GM19455 (cell line): ENCODE results near the gene PCLO.
"Not testable (repeated sequence)": the region's sequence is repeated elsewhere in the genome, so short reads cannot be mapped to it uniquely, and the experiment has no call there.

ENCODE experiments used
- ATAC-seq: cut with Tn5 transposase; IDR thresholded peaks from one replicate; pipeline ENCODE4 v1.9.1; 2021; ENCODE audit not compliant: unreplicated experiment

Gene PCLO

DNA sequence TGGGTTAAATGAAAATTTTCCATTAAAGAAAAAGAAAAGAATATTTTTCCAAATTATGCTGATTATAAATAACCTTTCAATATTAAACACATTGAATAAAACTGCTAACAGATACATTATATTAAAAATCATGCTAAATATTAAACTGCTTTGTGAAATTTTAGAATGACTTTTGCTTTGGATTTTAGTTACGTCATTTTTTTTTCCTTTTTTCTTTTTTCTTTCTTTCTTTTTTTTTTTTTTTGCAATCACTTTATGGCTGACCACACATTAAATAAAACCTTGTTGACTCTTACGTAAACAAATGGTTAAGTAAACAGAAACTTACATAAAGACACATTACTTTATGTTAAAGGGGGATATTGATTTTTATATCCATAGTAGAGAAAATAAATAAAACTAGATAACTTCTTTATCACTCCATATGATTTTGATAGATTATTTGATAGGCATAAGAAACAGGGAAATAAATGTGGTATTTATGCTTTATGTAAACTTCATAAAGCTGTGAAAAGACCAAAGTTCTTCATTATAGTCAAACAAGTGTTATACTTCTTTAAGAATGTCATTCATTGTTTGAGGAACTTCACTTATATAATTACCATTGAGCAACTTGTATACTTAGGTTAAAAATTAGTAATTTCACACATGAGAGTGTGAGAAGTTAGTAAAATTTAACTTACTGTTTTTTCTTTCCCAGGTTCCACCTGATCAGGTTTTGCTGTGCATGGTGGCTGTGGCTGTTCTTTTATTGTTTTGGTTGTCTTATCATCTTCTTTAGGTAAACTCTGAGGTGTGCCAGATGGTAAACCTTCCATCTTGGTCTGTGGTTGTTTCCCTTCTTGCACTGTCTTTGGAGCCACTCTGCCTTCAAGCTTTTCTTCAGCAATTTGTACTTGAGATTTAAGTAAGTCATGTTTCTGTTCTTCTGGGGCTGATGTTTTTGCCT lies 197.3 kb downstream of the PCLO start:
- ATAC-seq: no peak

- no peak for ATAC-seq
These were observed 198.4 kb downstream of the PCLO start for GRCh38 chr7:82964150-82964882.

DNA sequence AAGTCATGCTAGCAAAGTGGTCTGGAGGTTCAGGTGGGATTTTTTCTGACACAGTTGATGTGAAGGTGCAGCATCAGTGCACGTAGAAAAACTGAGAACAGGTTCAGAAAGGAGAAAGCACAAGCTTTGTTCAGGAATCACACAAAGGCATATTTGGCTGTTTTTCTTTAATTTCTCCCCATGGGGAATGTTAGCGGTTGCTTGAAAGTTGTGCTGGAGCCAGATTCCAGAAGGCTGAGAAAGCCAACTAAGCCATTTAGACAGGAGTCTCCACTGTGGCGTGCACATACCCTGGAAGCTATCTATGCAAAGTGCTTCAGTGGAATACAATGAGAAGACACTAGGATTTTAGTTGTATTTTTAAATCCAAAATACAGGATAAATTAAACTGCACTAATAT lies 201.4 kb downstream of the PCLO start:
- no peak for ATAC-seq

GRCh38 chr7:82959528-82959927 lies 203.2 kb downstream of the PCLO start:
- ATAC-seq: no peak

DNA sequence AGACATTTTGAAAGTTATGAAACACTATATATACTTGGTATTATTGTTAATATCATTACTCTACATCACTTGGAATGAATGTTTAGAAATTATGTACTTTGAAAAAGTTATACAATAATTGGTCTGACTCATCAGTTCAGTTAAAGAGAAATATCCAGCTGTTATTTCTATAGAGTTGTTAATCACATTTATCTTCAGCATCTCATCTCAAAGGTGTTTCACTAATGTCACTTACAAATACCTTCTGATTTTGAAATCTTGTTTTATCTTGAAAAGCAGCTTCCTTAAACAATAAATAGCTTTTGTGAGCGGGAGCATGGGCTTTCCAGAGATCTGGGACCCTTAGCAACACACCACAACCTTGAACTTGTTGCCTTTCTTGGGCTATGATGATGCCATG lies 205.2 kb downstream of the PCLO start:
- ATAC-seq: no peak

- ATAC-seq: no peak
These were observed 209.2 kb downstream of the PCLO start for GRCh38 chr7:82953324-82954027.

DNA sequence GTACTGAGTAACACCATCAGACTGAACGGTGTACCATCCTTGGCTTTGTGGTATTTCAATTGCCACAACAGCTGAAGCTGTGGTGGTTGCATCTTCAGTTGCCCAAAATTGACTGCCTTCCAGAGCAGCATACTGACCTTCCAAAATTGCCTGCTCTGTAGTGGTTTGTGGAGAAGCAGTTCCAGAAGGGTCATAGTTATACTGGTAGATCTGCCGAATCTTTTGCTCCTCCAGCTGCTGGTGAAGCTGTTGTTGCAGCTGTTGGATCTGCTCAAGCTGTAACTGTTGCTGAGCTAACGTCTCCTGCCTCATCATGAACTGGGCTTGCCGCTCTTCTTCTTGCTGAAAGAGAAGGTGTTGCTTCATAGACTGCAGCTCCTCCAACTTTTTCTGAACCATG lies 212.2 kb downstream of the PCLO start:
- ATAC-seq: no peak

DNA sequence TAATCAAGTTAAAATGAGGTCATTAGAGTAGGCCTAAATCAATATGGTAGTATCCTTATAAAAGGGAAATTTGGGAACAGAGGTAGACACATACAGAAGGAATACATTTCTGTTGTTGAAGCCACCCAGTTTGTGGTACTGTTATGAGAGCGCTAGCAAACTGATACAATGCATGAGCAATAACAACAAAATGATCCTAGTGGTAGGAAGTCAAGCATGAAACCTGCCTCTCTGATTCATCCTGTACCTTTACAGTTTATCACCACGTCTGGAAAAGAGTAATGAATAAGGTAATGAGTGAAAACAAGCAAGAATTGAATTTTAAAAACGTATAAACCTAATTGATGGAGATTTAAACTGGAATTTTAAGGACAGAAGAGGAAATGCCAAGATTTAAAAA lies 217.2 kb downstream of the PCLO start:
- ATAC-seq: no peak

- ATAC-seq: no peak
These were observed 217.6 kb downstream of the PCLO start for GRCh38 chr7:82945056-82945455.

DNA sequence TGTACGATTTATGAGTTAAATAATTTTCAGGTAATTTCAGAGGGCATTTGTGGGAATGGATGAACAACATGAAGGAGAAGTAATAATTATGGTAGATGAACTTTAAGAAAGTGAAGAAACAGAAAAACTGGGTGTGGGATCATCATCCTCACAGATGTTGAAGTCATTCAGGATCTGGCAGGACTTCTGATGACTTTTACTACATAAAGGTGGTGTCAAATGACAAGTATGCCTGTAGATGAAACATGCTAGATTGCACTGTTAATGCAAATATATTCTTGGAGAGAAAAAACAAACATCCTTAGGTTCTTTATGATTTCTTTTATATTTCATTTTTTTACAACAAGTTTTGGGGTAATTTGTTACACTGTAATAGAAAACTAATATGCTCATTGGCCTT lies 230.2 kb downstream of the PCLO start:
- no peak for ATAC-seq

- no peak for ATAC-seq
These were observed 236.2 kb downstream of the PCLO start for GRCh38 chr7:82926477-82926876.

DNA sequence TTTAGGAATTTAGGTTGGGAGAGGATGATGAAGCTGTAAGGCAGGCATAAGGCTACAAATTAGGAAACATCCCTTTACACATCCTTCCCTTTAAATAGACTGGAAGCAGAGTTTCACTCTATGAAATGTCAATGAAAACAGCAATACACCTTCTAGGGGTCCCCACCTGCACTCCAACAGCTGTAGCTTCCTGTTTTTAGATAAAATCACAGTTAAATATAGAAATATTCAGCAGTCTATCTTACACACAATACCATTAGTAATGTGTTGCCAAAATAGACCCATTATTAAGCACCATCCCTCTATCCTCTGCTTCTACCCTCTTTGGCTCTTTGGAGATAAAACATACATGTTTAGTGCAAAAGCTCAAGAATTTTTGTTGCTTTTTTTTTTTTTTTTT lies 237.4 kb downstream of the PCLO start:
- ATAC-seq: no peak

DNA sequence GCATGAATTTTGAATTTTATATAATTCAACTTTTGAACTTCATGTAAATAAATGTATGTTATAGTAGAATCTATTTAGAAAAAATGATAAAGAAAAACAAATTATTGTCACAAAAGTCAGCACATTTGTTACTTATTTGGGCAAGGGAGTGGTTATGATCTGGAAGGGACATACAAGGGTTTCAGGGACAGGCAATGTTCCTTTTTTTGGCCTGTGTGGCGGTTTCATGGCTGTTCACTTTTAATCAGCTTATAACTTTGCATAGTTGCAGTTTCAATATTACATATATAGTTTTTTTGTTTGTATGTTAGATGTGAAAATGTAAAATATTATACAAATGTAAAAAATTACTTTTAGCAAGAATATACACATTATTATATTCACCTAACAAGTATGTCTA lies 256.2 kb downstream of the PCLO start:
- no peak for ATAC-seq

GRCh38 chr7:82904871-82905270 lies 257.8 kb downstream of the PCLO start:
- no peak for ATAC-seq

DNA sequence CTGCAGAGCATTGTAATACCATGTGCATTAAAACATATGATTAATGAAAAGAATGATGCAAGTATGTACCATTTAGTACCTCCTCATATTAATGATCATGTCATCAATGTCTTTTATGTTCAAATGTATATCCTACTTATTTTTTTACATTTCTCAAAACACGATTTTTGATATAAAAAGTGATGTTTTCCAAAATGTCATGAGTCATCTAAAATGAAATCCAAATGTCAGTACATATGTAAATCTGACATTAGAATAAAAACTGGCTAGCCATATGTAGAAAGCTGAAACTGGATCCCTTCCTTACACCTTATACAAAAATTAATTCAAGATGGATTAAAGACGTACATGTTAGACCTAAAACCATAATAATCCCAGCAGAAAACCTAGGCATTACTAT lies 261.6 kb downstream of the PCLO start:
- not testable (repeated sequence) for ATAC-seq

DNA sequence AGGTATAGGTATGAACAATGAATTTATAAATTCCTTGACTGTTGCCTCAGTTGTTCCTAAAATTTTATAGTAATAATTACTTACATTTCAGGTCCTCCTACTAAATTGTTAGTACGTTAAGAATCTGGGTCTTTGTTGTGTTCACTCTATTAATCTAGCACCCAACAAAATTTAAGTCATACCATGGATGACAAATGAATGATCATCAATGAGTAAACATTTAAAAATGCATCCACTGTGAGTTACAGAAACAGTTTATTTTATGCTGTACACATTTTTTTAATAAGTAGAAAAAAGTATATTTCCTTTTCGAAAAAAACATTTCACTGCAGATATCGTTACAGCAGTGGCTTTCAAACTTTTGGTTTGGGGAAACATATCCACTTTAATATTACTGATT lies 265.2 kb downstream of the PCLO start:
- ATAC-seq: no peak

DNA sequence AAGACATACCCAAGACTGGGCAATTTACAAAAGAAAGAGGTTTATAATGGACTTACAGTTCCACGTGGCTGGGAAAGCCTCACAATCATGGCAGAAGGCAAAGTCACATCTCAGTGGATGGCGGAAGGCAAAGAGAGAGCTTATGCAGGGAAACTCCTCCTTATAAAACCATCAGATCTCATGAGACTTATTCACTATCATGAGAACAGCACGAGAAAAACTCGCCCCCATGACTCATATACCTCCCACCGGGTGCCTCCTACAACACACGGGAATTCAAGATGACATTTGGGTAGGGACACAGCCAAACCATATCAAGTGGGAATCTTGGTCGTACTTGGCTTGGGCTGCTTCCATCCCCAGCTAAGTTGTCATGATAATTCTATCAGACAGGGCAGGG lies 268.3 kb downstream of the PCLO start:
- not testable (repeated sequence) for ATAC-seq

DNA sequence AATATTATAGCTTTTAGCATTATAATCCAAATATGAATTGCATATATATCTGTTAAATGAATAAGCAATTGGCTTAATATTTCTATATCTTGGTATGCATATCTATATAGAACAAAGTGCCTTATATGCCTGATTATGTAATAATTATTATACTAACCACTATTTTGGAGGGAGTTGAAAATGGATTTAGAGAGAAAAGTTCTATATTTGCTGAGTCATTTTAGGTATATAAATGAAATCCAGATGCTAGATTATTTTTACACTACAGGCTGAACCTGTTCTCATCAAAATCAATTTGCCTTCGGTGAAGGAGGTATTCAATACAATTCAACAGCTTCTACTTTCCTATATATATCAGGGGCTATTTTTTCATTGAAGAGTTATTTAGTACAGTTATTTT lies 276.4 kb downstream of the PCLO start:
- no peak for ATAC-seq

DNA sequence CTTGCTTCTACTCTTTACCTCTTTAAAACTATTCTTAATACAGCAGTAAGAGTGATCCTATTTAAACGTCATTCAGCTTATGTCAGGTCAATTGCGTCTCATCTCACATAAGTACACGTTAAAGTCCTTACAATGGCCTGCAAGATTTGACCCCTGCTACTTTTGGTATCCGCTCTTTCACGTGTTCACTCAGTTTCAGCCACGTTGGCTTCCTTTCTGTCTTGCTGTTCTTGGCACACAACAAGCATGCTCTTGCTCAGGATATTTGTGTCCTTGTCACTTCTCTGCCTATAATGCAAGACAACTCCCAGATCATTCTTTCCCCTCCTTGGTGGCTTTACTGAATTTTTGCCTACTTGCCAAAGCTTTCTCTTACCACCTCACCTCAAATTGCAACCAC lies 296.8 kb downstream of the PCLO start:
- no peak for ATAC-seq

DNA sequence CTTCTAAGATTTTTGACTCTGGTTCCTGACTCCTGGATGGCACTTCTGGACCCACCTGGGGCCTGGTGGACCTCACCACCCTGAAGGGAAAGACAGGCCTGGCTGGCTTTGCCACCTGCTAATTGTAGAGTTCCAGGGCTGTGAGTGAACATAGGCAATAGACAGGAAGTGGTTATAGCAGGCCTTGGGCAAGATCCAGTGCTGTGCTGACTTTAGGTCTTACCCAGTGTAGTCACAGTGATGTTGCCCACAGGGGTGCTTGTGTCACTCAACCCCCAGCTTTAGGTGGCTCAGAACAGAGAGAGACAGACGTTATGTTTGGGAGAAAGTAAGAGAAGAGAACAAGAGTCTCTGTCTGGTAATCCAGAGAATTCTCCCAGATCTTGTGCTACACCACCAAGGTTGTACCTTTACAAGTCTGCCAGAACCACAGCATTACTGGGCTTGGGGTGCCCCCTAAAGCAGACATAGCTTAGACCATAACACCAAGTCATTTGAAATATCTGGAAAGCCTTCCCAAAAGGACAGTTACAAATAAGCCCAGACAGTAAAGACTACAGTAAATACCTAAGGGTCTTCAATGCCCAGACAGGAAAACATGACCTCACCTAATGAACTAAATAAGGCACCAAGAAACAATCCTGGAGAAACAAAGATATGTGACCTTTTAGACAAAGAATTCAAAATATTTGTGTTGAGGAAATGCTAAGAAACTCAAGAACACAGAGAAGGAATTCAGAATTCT lies 303.4 kb downstream of the PCLO start:
- no peak for ATAC-seq

DNA sequence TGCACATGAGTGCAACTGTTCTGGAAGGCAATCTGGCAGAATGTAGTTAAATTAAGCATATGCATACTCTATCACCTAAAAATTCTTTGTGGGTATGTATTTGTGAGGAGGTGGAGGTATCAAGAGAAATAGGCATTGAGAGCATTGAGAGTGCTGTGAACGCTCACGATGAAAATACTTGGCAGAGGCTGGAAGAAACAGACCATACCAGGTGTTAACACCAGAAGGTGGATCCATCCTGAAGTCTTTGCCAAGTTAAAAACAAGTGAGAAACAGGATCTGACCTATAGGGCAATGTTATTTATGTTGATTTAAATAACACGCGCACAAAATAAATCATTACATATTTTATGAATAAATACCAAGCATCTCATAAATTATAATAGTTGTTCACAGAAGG lies 311.6 kb downstream of the PCLO start:
- no peak for ATAC-seq
